HepG2 (cell line): ENCODE measurements around the gene TLNRD1. TPM values are rescaled to one million over a fixed set of nuclear protein-coding genes. Genes with fewer than 3 reads are reported as not detected.

ENCODE experiments used
- AGO1 ChIP-seq: fragments of 200-400 bp; formaldehyde crosslinking; IDR thresholded peaks from 2 replicates; pipeline ENCODE4 v1.6.1; 2017; ENCODE audit warnings: mild to moderate bottlenecking, low read depth, low read length, moderate library complexity; ENCODE audit not compliant: poor library complexity, severe bottlenecking
- CBX5 ChIP-seq: sonication (generic); formaldehyde crosslinking; IDR thresholded peaks from 2 replicates; pipeline ENCODE4 v1.4.0; 2020; ENCODE audit warnings: missing genetic modification reagents, borderline replicate concordance
- DMAP1 ChIP-seq: IDR thresholded peaks from 2 replicates; pipeline ENCODE4 v1.6.1; 2016
- FOXK2 ChIP-seq: fragments of 450-650 bp; IDR thresholded peaks from 2 replicates; pipeline ENCODE4 v1.6.1; 2016
- RERE ChIP-seq: IDR thresholded peaks from 2 replicates; pipeline ENCODE4 v1.6.1; 2016; ENCODE audit warnings: low read depth, missing genetic modification reagents, missing compliant biosample characterization
- SMAD9 ChIP-seq: sonication (generic); formaldehyde crosslinking; IDR thresholded peaks from 2 replicates; pipeline ENCODE4 v1.5.1; 2020; ENCODE audit warnings: mild to moderate bottlenecking, missing genetic modification reagents
- ZHX1 ChIP-seq: sonication (generic); formaldehyde crosslinking; IDR thresholded peaks from 2 replicates; pipeline ENCODE4 v1.8.1; 2022; ENCODE audit warnings: low read depth, mild to moderate bottlenecking, missing genetic modification reagents
- ZNF276 ChIP-seq: sonication (generic); formaldehyde crosslinking; IDR thresholded peaks from 2 replicates; pipeline ENCODE4 v1.4.0; 2020; ENCODE audit warnings: mild to moderate bottlenecking, low read depth, missing genetic modification reagents
- ZNF343 ChIP-seq: sonication (generic); formaldehyde crosslinking; IDR thresholded peaks from 2 replicates; pipeline ENCODE4 v1.4.0; 2020; ENCODE audit warnings: mild to moderate bottlenecking, missing genetic modification reagents
- ZNF557 ChIP-seq: sonication (generic); formaldehyde crosslinking; IDR thresholded peaks from 2 replicates; pipeline ENCODE4 v1.4.0; 2020; ENCODE audit warnings: missing genetic modification reagents
- ZNF570 ChIP-seq: sonication (generic); formaldehyde crosslinking; IDR thresholded peaks from 2 replicates; pipeline ENCODE4 v1.4.0; 2020; ENCODE audit warnings: mild to moderate bottlenecking, missing genetic modification reagents, borderline replicate concordance
- ZNF652 ChIP-seq: IDR thresholded peaks from 2 replicates; pipeline ENCODE4 v1.6.1; 2016; ENCODE audit warnings: low read depth, borderline replicate concordance
- ZNF776 ChIP-seq: sonication (generic); formaldehyde crosslinking; IDR thresholded peaks from 2 replicates; pipeline ENCODE4 v1.4.0; 2020; ENCODE audit warnings: mild to moderate bottlenecking, missing genetic modification reagents
- ZNF781 ChIP-seq: sonication (generic); formaldehyde crosslinking; IDR thresholded peaks from 2 replicates; pipeline ENCODE4 v1.5.1; 2020; ENCODE audit warnings: borderline replicate concordance, mild to moderate bottlenecking, missing genetic modification reagents; ENCODE audit errors: not compliant biosample characterization
- ZSCAN20 ChIP-seq: sonication (generic); formaldehyde crosslinking; IDR thresholded peaks from 2 replicates; pipeline ENCODE4 v1.4.0; 2020; ENCODE audit warnings: missing genetic modification reagents, mild to moderate bottlenecking, borderline replicate concordance
- polyA plus RNA-seq, 8 experiments: library from polyadenylated mRNA; depleted of rRNA in 3 of 8; stranded (reverse) in 7 of 8; unstranded in 1 of 8; fragments of >200 nt; fragmentation: Illumina TruSeq in 4 of 8; extraction: Trizol in 4 of 8; gene quantifications; 2 replicates each; pipeline versions ENCODE4 v1.2.1 to v1.2.3, GENCODE V29; 2011 to 2016; ENCODE audit warnings: low read depth in 4 of 8, missing spikeins in 1 of 8, mixed read lengths in 1 of 8; ENCODE audit not compliant: insufficient read depth in 1 of 8
- total RNA-seq, 5 experiments: library from RNA; depleted of rRNA; stranded (reverse); fragments of >200 nt; fragmentation: Illumina TruSeq; extraction: Trizol; gene quantifications; 2 replicates each; pipeline ENCODE4 v1.2.3, GENCODE V29; 2016; ENCODE audit warnings: low read depth in 1 of 5

The TLNRD1 gene
- total and polyA plus RNA-seq, 2 of the 13 experiments (the other 11 are each of a cell fraction or from before 2014, with no cell fraction given) = 3.4 to 5.3 TPM

- TF ChIP-seq SMAD9 (CRISPR knock-in tag) (peak; percentile 28; the same call in 1 of the 2 replicates), DMAP1 (CRISPR knock-in tag) (peak; percentile 68), AGO1 (peak; percentile 39), RERE (CRISPR knock-in tag) (0 out of 2 replicates have a peak, but pooled peaks have one; percentile 21), FOXK2 (no peak), ZNF276 (CRISPR knock-in tag) (peak; percentile 28; the same call in 1 of the 2 replicates), ZNF776 (CRISPR knock-in tag) (0 out of 2 replicates have a peak, but pooled peaks have one; percentile 10), ZNF557 (CRISPR knock-in tag) (no peak), ZNF781 (CRISPR knock-in tag) (no peak), ZHX1 (CRISPR knock-in tag) (no peak), ZNF652 (CRISPR knock-in tag) (no peak), ZNF343 (CRISPR knock-in tag) (no peak; the same call in 1 of the 2 replicates), ZSCAN20 (CRISPR knock-in tag) (no peak), ZNF570 (CRISPR knock-in tag) (no peak), CBX5 (CRISPR knock-in tag) (peak; percentile 53; the same call in 1 of the 2 replicates)
Measured at GRCh38 chr15:81000624-81001151, at the start of gene TLNRD1 (continued).
